Fibroblast of lung (primary cell): Measurements from ENCODE around the gene PACSIN2.

ENCODE experiments used
- CTCF ChIP-seq, 2 donors: IDR thresholded peaks in 1 of 2; conservative IDR thresholded peaks in 1 of 2; 1 replicate in 1 of 2; 2 replicates in 1 of 2; pipeline ENCODE4 v1.5.1; 2011 to 2012; ENCODE audit warnings: low read length in 2 of 2, control low read depth in 1 of 2, inconsistent platforms in 1 of 2, low read depth in 1 of 2, mild to moderate bottlenecking in 1 of 2
- EZH2 ChIP-seq: IDR thresholded peaks from 2 replicates; pipeline ENCODE4 v1.5.1; 2012; ENCODE audit warnings: low read length, control low read depth, mild to moderate bottlenecking; ENCODE audit errors: missing control alignments

DNA sequence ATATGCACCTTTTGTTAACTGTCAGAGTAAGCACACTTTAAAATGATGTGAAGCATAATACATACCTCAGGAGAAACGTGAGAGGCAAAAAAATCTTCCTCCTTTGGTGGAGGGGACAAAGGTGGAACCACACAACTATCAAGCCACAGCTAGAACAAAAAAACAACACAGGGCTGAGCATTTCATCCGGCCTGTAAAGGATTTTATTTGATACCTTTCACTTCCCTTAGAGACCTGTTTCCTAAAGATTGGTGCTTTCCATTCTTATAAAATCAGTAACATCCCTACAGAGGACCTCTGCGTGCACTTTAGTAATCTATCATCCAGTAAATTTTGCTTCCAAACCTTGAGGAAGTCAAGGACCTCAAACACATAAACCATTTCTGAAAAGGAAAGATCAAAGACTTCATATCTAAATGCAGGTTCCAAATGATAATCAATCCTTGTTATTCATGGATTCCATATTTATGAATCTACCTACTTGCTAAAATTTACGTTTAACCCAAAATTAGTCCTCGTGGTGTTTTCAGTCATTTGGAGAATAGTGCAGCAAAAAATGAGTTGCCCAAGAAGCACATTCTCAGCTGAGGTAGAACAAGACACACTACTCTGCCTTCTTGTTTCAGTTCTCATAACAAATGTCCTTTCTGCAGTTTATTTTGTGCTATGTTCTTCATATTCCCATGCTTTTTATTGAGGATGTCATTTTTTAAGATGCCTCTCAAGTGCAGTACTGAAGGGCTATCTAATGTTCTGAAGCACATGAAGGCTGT is 180.6 kb downstream of the PACSIN2 start:
- no peak for TF ChIP-seq CTCF (conservative IDR thresholded peaks at IDR 0.05 in 1 of 2, IDR thresholded peaks at IDR 0.05 in 1 of 2; ENCODE audit: low read depth in 1 of 2, low read length in 2 of 2)
- no peak for TF ChIP-seq EZH2
